RCC 7860 (cell line): Measurements from ENCODE around the gene ATP5F1C.
"Not testable (repeated sequence)": the region's sequence is repeated elsewhere in the genome, so short reads cannot be mapped to it uniquely, and the experiment has no call there.

Source experiments
- DNase-seq: peaks from one replicate; pipeline ENCODE4 v3.0.0-alpha.2; 2015; ENCODE audit warnings: low spot score
- FAIRE-seq: peaks from 2 replicates; lab custom pipeline; 2012; peaks lifted over from hg19 to GRCh38; lab: Jason Lieb, UNC

ATP5F1C gene

DNA sequence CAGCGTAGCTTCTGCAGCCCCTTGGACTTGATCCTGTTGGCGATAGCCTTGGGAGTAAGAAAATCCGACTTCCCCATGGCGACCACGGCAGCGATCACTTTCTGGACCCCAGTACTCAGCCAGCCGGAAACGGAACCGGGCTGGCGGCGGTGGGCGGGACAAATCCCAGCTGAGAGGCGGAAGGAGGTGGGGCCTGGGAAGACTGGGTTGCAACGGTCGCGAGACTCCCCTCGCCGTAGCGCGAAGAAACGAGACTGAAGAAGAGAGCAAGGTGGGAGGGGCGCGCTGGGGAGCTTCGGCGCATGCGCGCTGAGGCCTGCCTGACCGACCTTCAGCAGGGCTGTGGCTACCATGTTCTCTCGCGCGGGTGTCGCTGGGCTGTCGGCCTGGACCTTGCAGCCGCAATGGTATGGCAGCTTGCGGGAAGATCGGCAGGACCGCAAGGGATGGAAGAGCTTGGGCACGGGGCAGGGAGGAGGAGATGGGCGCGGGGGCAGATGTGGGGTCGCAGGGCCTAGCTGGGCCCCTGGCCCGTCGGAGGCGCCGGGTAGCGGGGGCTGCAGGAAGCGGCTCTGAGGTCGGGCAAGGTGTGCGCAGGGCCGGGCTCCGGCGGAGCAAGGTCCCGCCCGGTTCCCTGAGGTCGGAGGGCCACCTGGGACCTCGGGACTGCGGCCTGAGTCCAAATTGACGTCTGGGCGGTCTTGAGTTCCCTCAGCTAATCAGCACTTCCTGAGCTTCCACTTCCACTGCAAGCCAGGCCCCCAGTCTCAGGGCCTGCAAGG is at the start of gene ATP5F1C, which contains the start of gene KIN:
Gene ATP5F1C, plus strand, starts transcription at position 321 of the 782 bp plus-strand sequence. Its CDS starts 31 bp downstream, at position 352.
Gene KIN, minus strand, starts transcription at position 137 of the 782 bp plus-strand sequence. Its CDS starts 60 bp downstream, at position 77.
- DNase-seq = peak; percentile 93
- FAIRE-seq = peak; percentile 84

DNA sequence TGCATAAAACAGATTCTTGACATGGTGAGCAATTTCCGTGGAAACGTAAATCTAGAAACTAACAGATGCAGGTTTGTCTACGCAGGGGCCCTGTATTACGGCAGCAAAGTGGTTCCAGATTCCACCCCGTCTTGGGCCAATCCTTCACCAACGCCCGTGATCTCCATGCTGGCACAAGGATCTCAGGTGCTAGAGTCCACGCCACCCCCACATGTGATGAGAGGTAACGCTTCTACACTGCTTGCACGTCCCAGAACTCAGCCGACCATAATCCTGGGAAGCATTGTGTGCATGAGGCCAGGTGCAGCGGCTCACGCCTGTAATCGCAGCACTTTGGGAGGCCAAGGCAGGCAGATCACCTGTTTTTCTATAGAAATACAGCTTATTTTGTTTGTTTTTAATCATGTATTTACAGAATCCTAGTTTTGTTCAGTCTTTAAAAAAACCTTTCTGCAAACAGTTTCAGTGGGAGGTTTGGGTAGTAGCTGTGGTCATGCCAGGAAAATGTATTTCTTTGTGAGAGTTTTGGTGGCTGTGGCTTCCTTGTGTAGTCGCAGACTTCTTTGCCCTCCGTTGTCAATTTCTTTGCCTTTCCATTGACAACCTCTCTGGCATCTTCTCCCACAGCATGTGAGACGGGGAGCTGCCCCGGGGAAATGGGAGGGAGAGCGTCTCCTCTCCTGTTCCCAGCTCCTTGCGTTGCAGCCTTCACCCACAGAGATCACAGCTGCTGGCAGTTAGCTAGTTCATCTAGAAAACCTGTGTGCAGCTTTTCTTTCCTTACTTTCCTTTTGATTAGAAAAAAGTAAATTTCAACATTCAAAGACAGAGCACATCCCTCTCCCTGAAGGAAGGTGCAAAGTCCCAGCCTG is 49.2 kb upstream of the ATP5F1C start:
- no peak for FAIRE-seq

DNA sequence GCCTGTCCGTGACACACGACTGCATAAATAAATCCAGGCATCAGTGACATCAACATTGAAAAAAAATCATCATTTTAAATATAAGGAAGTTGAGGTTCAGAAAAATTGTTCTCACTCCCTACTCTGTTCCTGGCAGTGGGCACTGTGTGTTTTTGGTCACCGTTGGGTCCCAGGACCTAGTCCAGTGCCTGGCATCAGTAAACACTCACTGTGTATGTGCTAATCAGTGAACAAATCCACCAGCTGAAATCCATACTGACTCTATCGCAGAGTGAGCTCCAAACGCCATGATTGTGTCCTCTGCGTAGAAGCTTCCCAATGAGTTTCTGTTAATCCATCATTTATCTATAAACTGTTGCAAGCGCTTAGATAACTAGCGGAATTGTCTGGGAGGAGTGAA is 43.7 kb upstream of the ATP5F1C start:
- no peak for DNase-seq
- no peak for FAIRE-seq

More for the DNA sequence above, 49.2 kb upstream of the ATP5F1C start:
- no peak for DNase-seq

DNA sequence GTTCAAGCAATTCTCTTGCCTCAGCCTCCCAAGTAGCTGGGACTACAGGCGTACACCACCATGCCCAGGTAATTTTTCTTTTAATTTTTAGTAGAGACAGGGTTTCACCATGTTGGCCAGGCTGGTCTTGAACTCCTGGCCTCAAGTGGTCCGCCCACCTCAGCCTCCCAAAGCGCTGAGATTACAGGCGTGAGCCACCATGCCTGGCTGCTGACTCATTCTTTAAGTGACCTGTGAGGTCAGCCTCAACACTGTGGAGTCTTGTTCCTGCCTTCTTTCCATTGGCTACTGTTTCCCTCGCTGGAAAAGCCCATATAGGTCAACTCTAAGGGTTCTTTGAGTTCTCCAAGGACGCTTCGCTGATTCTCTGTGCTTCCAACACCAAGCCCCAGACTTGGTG is 39.3 kb upstream of the ATP5F1C start:
- DNase-seq, FAIRE-seq: not testable (repeated sequence)

DNA sequence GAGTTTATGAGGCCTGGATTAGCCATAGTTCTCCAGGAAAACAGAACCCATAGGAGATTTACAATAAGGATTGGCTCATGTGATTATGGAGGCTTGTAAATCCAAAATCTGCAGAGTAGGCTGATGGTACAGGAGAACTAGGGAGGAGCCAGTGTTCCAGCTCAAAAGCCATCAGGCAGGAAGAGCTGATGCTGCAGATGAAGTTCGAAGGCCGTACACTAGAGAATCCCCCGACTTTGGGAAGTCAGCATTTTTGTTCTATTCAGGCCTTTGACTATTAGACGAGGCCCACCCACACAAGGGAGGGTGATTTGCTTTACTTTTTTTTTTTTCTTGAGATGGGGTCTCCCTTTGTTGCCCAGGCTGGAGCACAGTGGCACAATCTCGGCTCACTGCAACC is 37.8 kb upstream of the ATP5F1C start:
- FAIRE-seq (no peak), DNase-seq (no peak)

DNA sequence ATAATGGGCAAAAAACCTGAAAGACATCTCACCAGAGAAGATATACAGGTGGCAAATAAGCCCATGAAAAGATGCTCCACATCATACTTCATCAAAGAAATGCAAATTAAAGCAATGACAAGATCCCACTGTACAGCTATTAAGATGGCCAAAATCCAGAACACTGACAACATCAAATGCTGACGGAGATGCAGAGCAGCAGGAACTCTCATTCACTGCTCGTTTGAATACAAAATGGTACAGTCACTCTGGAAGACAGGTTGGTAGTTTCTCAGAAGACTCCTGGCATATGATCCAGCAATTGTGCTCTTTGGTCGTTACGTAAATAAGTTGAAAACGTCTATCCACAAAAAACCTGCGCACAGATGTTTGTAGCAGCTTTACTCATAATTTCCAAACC is 35.7 kb upstream of the ATP5F1C start:
- no peak for DNase-seq
- FAIRE-seq = no peak

DNA sequence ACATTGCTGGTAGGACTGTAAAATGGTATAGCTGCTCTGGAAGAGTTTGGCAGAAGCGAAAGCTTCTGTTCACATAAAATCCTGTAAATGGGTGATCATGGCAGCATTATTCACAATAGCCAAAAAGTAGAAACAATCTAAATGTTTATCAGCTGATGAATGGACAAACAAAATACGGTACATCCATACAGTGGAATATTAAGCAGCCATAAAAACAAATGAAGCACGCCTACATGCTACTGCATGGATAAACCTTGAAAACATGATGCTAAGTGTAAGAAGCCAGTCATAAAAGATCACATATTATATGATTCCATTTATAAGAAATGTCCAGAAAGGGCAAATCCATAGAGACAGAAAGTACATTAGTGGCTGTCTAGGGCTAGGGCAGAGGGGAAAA is 32.9 kb upstream of the ATP5F1C start:
- FAIRE-seq (no peak), DNase-seq (no peak)

DNA sequence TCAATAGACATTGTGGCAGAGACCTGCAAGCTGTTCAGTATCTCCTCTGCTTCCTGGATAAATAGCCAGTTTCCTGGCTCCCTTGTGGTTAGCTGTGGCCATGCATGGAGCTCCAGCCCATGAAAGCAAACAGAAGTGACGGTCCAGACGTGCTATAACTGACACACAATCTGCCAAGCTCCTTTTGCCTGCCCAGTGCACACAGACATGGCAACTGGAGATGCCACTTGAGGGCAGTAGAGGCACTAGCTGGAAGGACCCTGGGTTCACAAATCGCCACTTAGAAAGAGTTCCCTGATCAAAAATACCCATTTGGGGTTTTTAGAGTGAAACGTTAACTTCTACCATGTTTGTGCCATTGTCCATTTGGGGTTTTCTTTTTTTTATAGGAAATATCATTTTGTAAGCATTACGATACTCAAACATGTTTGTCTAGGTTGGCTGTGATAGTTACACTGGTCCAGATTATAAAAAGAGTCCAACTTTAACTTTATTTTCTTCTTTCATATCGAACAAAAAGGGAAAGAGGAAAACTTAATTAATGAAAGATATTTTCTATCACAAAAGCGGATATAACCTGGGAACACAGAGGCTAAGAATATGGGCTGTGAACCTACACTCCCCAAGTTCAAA is 31.5 kb upstream of the ATP5F1C start:
- FAIRE-seq (no peak), DNase-seq (peak; percentile 23)

DNA sequence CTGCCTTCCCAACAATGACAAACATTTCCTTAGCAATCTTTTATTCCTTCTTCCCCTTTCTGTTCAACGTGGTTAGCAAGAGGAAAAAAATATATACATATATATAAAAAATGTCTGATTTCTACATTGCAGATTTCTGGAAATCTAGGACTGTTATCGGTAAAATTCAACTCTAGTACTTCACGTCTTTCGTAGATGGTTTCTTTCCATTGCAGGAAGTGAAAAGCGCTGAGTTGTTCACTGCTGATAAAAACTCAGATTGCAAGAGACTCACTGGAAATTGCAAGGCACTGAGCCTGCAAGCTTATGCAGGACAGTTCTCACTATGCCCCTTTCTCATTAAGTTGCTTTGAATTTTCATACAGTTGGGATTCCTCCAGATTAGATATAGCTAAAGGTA is 24.0 kb upstream of the ATP5F1C start:
- no peak for DNase-seq

DNA sequence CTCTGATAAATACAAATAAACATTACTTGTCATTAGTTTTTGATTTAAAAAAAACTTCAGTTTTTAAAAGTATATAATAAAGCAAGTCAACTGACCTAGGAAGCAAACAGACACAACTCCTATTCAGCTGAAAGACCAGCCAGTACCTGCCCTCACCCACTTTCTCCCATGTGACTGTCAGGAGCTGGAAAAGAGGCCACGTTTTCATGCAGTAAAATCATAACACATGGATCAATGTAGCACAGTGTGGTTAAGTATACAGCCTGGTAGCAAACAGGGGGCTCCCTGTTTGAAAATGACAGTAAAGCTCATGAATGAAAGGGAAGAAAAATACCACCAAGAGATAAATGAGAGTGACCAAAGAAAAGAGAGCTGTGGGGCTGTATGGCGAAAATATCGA is 21.7 kb upstream of the ATP5F1C start:
- DNase-seq (no peak), FAIRE-seq (no peak)

More for the DNA sequence above, 24.0 kb upstream of the ATP5F1C start:
- FAIRE-seq = no peak

DNA sequence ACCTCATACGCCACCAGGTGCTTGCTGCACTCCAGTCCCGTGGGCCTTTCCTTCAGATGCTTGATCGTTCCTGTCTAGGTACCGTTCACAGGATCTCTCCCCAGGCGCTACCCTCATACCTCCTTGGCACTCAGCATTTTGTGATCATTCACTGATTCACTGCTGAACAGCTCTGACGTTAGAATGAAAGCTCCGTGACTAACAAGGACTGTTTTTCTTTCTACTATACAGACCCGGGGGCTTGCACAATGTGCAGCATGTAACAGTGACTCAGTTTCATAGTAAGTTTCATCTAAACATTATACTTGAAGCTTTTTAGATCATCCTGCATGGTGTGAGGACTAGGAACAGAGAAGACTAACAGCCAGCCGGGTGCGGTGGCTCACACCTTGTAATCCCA is 20.8 kb upstream of the ATP5F1C start:
- DNase-seq = no peak
- no peak for FAIRE-seq

DNA sequence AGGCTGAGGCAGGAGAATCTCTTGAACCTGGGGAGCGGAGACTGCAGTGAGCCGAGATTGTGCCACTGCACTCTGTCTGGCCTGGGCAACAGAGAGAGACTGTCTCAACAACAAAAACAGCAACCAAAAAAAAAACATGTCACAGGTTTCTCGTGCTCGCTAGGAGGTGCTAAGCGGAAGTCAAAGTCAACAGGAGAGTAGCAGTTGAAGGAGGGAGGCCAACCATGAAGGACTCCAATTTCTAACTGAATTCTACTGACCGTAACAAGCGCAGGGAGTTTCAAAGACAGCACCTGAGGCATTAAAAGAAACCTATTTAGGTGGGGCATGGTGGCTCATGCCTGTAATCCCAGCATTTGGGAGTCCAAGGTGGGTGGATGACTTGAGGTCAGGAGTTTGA is 19.6 kb upstream of the ATP5F1C start:
- DNase-seq (no peak), FAIRE-seq (no peak)

DNA sequence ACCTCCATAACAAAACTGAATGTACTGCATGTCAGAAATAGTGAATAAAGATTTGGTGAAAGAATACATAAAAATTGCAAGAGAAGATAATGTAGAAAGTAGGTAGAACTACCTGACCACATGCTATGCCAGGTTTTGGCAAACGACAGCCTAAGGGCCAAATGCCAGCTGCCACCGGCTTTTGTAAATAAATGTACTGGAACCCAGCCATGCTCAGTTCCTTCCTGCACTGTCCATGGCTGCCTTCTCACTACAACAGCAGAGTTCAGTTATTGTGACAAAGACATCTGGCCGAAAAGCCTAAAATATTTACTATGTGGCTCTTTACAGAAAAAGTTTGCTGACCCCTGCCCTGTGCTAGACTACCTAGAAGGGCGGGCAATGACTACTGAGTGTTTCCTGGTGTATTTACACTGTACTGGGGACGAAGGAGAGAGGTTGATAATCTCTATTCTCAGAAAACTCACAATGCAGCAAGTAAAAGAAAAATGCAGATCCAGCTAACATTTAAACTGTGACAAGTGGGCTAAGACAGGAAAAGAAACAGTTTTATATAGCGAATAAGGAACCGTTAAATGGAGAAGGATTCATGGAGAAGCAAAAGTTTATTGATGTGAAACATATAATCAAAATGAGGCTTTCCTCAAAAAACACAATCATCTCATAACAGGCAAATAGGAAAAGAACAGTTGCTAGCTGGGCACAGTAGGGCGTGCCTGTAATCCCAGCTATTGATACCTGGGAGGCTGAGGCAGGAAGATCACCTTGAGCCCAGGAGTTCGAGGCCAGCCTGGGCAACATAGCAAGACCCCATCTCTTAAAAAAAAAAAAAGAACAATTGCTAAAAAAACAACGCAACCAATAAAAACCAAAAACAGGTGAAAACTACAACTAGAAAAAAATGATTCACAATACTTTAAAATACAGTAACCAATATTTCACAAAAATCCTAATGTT is 13.9 kb upstream of the ATP5F1C start:
- FAIRE-seq (no peak), DNase-seq (no peak)

DNA sequence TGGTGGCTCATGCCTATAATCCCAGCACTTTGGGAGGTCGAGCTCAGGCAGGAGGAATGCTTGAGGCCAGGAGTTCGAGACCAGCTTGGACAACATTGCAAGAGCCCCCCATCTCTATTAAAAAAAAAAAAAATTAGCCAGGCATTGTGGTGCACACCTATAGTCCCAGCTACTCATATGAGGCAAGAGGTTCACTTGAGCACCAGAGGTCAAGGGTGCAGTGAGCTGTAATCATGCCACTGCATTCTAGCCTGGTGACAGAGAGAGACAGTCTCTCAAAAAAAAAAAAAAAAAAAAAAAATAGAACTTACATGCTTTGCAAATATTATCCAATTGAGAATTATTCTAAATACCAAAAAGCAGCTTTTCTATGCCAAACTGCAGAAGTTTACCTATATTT is 11.2 kb upstream of the ATP5F1C start:
- DNase-seq (no peak), FAIRE-seq (no peak)

DNA sequence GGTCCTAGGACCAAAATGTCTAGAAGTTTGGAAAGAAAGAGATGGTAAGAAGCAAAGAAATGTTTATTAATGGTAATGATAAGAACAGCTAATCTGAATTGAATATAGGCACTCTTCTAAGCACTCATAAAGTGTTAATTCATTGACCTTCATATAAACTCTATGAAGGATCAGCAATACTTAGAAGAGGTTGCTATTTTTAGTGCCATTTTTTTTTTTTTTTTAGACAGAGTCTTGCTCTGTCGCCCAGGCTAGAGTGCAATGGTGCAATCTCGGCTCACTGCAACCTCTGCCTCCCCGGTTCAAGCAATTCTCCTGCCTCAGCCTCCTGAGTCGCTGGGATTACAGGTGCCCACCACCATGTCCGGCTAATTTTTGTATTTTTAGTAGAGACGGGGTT is 5.8 kb upstream of the ATP5F1C start:
- not testable (repeated sequence) for DNase-seq, FAIRE-seq

DNA sequence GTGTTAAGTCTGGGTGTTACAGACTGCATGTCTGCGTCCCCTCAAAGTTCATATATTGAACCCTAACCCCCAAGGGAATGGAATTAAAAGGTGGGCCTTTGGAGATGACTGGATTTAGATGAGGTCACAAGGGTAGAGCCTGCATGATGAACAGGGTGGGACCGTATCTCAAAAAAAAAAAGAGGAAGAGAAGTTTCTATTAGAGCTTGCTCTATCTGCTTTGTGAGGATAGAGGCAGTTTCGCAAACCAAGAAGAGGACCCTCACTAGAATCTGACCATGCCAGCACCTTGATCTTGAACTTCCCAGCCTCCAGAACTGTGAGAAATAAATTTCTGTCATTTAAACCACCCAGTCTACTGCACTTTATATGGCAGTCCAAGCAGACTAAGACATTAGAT is 1.5 kb upstream of the ATP5F1C start:
- DNase-seq = no peak
- FAIRE-seq = no peak

DNA sequence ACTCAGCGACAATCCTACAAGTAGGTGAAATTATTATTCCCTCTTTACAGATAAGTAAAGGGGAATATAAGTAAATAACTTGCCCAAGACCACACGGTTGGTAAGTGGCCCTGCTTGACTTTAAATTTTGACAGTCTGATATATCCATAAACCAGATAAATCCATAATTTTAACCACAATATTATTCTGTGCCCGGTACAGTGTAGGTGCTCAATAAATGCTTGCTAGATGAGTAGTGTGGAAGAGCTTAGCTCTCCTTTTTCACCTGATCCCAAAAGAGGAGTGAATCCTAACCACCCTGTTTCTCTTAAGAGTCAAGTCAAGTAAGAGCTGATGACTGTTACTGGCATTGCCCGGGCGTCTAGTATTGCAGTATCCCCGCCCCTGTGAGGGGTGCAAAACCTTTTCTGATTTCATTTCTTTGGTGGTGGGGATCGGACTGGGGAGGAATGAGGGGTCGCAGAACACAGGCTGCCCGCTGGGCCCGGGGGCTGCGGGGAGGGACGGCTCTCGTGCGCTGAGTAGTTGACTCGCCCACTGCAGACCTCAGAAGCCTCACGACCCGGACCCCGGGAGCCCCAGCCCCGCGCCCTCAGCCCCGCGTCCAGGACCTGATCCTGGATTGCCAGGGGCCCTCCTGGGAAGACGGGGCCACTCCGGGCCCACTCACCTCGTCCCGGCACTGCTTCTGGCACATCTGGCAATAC is 674 bp upstream of the ATP5F1C start:
- no peak for DNase-seq
- no peak for FAIRE-seq

DNA sequence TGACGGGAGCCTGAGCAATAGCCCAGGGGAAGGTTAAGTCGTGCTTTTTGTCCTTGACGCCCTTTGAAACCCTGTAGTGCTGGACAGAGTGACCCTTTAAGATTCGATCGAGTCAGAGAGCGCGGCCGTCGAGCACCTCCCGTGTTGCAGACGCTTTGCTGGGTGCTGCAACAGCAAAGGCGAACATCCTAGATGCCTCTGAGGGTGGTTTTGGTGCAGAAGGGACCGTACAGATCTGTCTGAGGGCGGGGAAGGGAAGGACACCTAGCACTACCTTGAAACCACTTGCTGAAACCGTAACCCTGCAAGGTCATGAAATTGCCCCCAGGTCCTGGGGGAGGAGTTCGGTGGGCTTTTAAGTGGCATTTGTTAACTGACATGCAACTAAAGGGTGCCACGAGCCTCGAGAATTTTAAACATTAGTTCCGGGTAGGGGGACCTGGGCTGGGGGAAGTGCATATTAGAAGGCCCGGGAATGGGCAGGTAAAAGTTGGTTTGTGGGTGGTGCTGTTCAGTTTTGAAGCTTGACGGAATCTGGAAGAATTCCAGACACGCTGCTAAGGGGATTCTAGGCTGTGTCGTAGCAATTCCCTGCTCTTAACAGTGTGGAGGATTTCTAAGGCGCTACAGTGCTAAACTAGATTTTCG is 786 bp downstream of the ATP5F1C start:
- DNase-seq = no peak
- FAIRE-seq = no peak

DNA sequence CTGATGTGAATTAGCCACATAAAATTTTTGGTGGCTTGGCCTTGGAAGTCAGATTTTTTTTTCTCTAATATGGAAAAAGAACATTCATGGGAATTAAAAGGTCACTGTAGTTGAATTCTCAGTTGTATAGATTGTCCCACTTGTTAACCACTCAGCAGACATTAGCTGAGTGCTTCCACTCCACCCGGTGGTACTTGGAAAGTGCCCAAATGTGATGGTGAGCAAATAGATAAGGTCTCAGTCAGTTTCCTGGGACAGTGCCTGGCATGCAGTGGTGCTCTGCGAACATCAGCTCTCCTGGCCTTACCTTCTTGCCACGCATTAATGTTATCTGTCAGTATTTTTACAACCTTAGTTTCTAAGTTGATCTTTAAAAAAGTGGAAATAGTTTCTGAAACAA is 1.4 kb downstream of the ATP5F1C start:
- DNase-seq (peak; percentile 29), FAIRE-seq (peak; percentile 45)
